T-cell (primary cell): ENCODE measurements around the gene LRIT3. TPM values are rescaled to one million over a fixed set of nuclear protein-coding genes. Genes with fewer than 3 reads are reported as not detected.

ENCODE experiments used
- ATAC-seq, 4 experiments: fragments of 200-7000 bp in 3 of 4; fragments of 150-1000 bp in 1 of 4; cut with Tn5 transposase; replicated peaks in 1 of 4; 1 replicate in 3 of 4; 2 replicates in 1 of 4; pipeline ENCODE4 v1.10.0; 2021; ENCODE audit warnings: moderate library complexity in 3 of 4, mild to moderate bottlenecking in 2 of 4, moderate number of reproducible peaks in 1 of 4
- CTCF ChIA-PET, 2 donors: fragments of 300-600 bp; sonication (Branson Sonifier 250); formaldehyde crosslinking; loops; one replicate each; lab custom pipeline; 2022; ENCODE audit warnings: antibody characterized with exemption in 2 of 2; lab: Charles Lee
- POLR2A ChIA-PET, 2 donors: fragments of 300-600 bp; sonication (Branson Sonifier 250); formaldehyde crosslinking; loops; one replicate each; lab custom pipeline; 2022; ENCODE audit warnings: antibody characterized with exemption in 2 of 2; lab: Charles Lee
- DNase-seq, 35 experiments: peaks; one replicate each; pipeline versions ENCODE4 v3.0.0 to v3.0.0-alpha.2; 2013 to 2023
- H3K27ac ChIP-seq: one replicate; pipeline ENCODE4 v1.5.1; 2013; ENCODE audit warnings: low read length
- H3K27me3 ChIP-seq, 2 experiments: replicated peaks in 1 of 2; 1 replicate in 1 of 2; 2 replicates in 1 of 2; pipeline versions ENCODE4 v1.6.1 to v1.7.0; 2013; ENCODE audit warnings: low read length in 1 of 2, mixed read lengths in 1 of 2; ENCODE audit not compliant: control insufficient read depth in 2 of 2, insufficient read depth in 2 of 2; ENCODE audit errors: extremely low read depth in 1 of 2
- H3K36me3 ChIP-seq, 2 donors: 1 replicate in 1 of 2; 2 replicates in 1 of 2; pipeline versions ENCODE4 v1.6.1 to v1.7.0; 2013; ENCODE audit warnings: low read length in 1 of 2; ENCODE audit not compliant: control insufficient read depth in 2 of 2, insufficient read depth in 1 of 2; ENCODE audit errors: extremely low read depth in 1 of 2
- H3K4me1 ChIP-seq, 2 experiments: 1 replicate in 1 of 2; 2 replicates in 1 of 2; pipeline versions ENCODE4 v1.6.1 to v1.7.0; 2013; ENCODE audit warnings: low read length in 2 of 2, mixed read lengths in 1 of 2; ENCODE audit not compliant: insufficient read depth in 2 of 2, control insufficient read depth in 1 of 2; ENCODE audit errors: extremely low read depth in 1 of 2
- H3K4me3 ChIP-seq, 2 donors: 1 replicate in 1 of 2; 2 replicates in 1 of 2; pipeline versions ENCODE4 v1.5.1 to v1.7.0; 2013; ENCODE audit warnings: mild to moderate bottlenecking in 2 of 2, low read length in 1 of 2, moderate library complexity in 1 of 2; ENCODE audit not compliant: control insufficient read depth in 1 of 2; ENCODE audit errors: extremely low read depth in 1 of 2
- H3K9me3 ChIP-seq: 2 replicates; pipeline ENCODE4 v1.7.0; 2013
- H3K27ac Mint-ChIP-seq, 2 donors: one replicate each; pipeline ENCODE4 v1.8.0; 2020 to 2021; ENCODE audit warnings: mild to moderate bottlenecking in 2 of 2, mixed read lengths in 2 of 2
- H3K27me3 Mint-ChIP-seq, 2 donors: one replicate each; pipeline ENCODE4 v1.8.0; 2021 to 2022; ENCODE audit warnings: mixed read lengths in 2 of 2
- H3K36me3 Mint-ChIP-seq: one replicate; pipeline ENCODE4 v1.8.0; 2021; ENCODE audit warnings: mixed read lengths
- H3K4me1 Mint-ChIP-seq, 3 donors: one replicate each; pipeline ENCODE4 v1.8.0; 2020 to 2022; ENCODE audit warnings: mixed read lengths in 3 of 3, mild to moderate bottlenecking in 1 of 3
- H3K4me3 Mint-ChIP-seq, 3 donors: one replicate each; pipeline ENCODE4 v1.8.0; 2020 to 2022; ENCODE audit warnings: mild to moderate bottlenecking in 3 of 3, mixed read lengths in 3 of 3, moderate library complexity in 3 of 3
- H3K9me3 Mint-ChIP-seq, 3 donors: one replicate each; pipeline ENCODE4 v1.8.0; 2020 to 2022; ENCODE audit warnings: mixed read lengths in 3 of 3
- WGBS: methylation state at CpG from one replicate; pipeline ENCODE4 v1.1.5; 2013; ENCODE audit warnings: missing lambda C conversion rate; ENCODE audit not compliant: insufficient coverage; 5-methylcytosine and 5-hydroxymethylcytosine counted together
- total RNA-seq, 35 experiments: library from RNA in 6 of 35; stranded (reverse) in 6 of 35; fragments of 120-200 nt in 1 of 35; gene quantifications; one replicate each; pipeline versions ENCODE4 v1.2.1 to v1.2.4 and lab custom pipeline; 2013 to 2026

The LRIT3 gene
- total RNA-seq, 5 donors from 2014 or later (not counting 1 experiment from before 2014, with no cell fraction given) = 0.12 to 0.41 (median 0.26) TPM

GRCh38 chr4:109861271-109861670 is 13.4 kb downstream of the LRIT3 start:
- no peak for ATAC-seq
- no peak overlapping the region for H3K27ac Mint-ChIP-seq
- H3K9me3 ChIP-seq = no peaks in the 10 kb centered on the region

GRCh38 chr4:109861916-109862511 is 14.1 kb downstream of the LRIT3 start:
- no peaks in the 10 kb centered on the region for H3K4me1 ChIP-seq
- Mint-ChIP-seq H3K27ac (no peak overlapping the region), H3K9me3 (peaks cover 6 to 21% (median 17%) of the 10 kb centered on the region in 3 donors), H3K4me1 (no peaks in the 10 kb centered on the region), H3K4me3 (no peak overlapping the region), H3K36me3 (peaks cover 22% of the 10 kb centered on the region), H3K27me3 (no peaks in the 10 kb centered on the region)
- H3K36me3 ChIP-seq = no peaks in the 10 kb centered on the region
- H3K9me3 ChIP-seq = no peaks in the 10 kb centered on the region
- POLR2A ChIA-PET = no interaction called here
- no peaks in the 10 kb centered on the region for H3K27me3 ChIP-seq
- no peak for DNase-seq
- 100% methylated on average over 1 of the region's 3 CpGs for WGBS
- ATAC-seq = no peak
- CTCF ChIA-PET = no interaction called here
- H3K4me3 ChIP-seq = no peak overlapping the region
- H3K27ac ChIP-seq = no peak overlapping the region

More at GRCh38 chr4:109861271-109861670, 13.4 kb downstream of the LRIT3 start:
- H3K9me3 Mint-ChIP-seq = peaks cover 6 to 21% (median 17%) of the 10 kb centered on the region in 3 donors
- CTCF ChIA-PET = interaction anchor here in 1 of 2 donors (0.6 kb wide), 1 partner anchor 619 kb away, joined by 3 read pairs; no protein-coding TSS in a partner anchor
- H3K36me3 Mint-ChIP-seq = peaks cover 26% of the 10 kb centered on the region
- Histone ChIP-seq H3K4me1 (no peaks in the 10 kb centered on the region), H3K27me3 (no peaks in the 10 kb centered on the region), H3K36me3 (no peaks in the 10 kb centered on the region), H3K27ac (no peak overlapping the region), H3K4me3 (no peak overlapping the region)
- no peaks in the 10 kb centered on the region for H3K4me1 Mint-ChIP-seq
- POLR2A ChIA-PET = no interaction called here
- DNase-seq = no peak
- WGBS = no CpG with 5 or more reads among the region's 2 CpGs
- no peak overlapping the region for H3K4me3 Mint-ChIP-seq
- no peaks in the 10 kb centered on the region for H3K27me3 Mint-ChIP-seq

- no peak overlapping the region for H3K27ac Mint-ChIP-seq
- Histone ChIP-seq H3K27me3 (no peaks in the 10 kb centered on the region), H3K4me1 (no peaks in the 10 kb centered on the region), H3K36me3 (no peaks in the 10 kb centered on the region), H3K9me3 (no peaks in the 10 kb centered on the region), H3K27ac (no peak overlapping the region), H3K4me3 (no peak overlapping the region)
- DNase-seq (no peak), ATAC-seq (no peak)
- H3K9me3 Mint-ChIP-seq = peaks cover 0 to 12% (median 12%) of the 10 kb centered on the region in 3 donors
- CTCF ChIA-PET = no interaction called here
- no peaks in the 10 kb centered on the region for H3K4me1 Mint-ChIP-seq
- no peaks in the 10 kb centered on the region for H3K27me3 Mint-ChIP-seq
- H3K36me3 Mint-ChIP-seq = peaks cover 16% of the 10 kb centered on the region
- no peak overlapping the region for H3K4me3 Mint-ChIP-seq
- POLR2A ChIA-PET = no interaction called here
Observed at GRCh38 chr4:109864134-109864533, 16.2 kb downstream of the LRIT3 start.

DNA sequence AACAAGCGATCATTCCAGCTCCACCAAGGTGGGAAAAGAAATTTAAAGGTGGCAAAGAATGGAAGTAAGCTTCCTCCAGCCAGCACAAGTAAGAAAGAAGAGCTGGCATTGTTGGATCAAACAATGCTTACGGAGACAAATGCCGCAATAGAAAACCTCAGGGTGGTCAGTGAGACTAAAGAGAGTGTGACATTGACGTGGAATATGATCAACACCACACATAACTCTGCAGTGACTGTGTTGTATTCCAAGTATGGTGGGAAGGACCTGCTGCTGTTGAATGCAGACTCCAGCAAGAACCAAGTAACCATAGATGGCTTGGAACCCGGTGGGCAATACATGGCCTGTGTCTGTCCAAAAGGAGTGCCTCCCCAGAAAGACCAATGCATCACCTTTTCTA is 22.2 kb downstream of the LRIT3 start:
- Histone ChIP-seq H3K4me3 (no peak overlapping the region), H3K27me3 (no peaks in the 10 kb centered on the region), H3K9me3 (no peaks in the 10 kb centered on the region), H3K27ac (no peak overlapping the region), H3K36me3 (no peaks in the 10 kb centered on the region), H3K4me1 (no peaks in the 10 kb centered on the region)
- DNase-seq (no peak), ATAC-seq (no peak)
- ChIA-PET CTCF (no interaction called here), POLR2A (no interaction called here)
- peaks cover 18% of the 10 kb centered on the region for H3K36me3 Mint-ChIP-seq
- WGBS = no CpG with 5 or more reads among the region's 5 CpGs
- no peaks in the 10 kb centered on the region for H3K4me1 Mint-ChIP-seq
- H3K9me3 Mint-ChIP-seq = no peaks in the 10 kb centered on the region
- no peak overlapping the region for H3K4me3 Mint-ChIP-seq
- H3K27ac Mint-ChIP-seq = no peak overlapping the region
- H3K27me3 Mint-ChIP-seq = no peaks in the 10 kb centered on the region

DNA sequence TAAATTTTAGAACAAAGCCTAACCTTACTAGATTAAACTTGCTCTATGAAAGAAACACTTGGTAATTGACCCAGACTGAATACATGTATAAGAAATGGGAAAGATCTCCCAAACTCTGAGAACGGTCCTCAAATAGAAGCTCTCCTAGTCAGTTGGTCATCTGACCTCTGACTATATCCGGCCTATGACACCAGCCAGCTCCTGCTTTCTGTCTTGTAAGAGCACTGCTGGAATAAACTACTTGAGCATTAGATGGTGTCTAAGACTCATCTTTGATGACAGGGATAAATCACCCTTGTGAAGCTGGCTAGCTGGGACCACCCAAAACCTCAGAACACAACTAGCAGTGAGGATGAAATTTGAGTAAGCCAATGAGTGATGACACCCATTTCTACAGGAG is 24.2 kb downstream of the LRIT3 start:
- H3K27ac ChIP-seq = no peak overlapping the region
- Mint-ChIP-seq H3K4me1 (no peaks in the 10 kb centered on the region), H3K36me3 (peaks cover 18% of the 10 kb centered on the region), H3K9me3 (no peaks in the 10 kb centered on the region), H3K4me3 (no peak overlapping the region), H3K27me3 (peaks cover 4 to 5% of the 10 kb centered on the region in 2 donors), H3K27ac (no peak overlapping the region)
- no CpG with 5 or more reads among the region's 2 CpGs for WGBS
- H3K9me3 ChIP-seq = no peaks in the 10 kb centered on the region
- H3K27me3 ChIP-seq = no peaks in the 10 kb centered on the region
- POLR2A ChIA-PET = no interaction called here
- DNase-seq = no peak
- no peaks in the 10 kb centered on the region for H3K36me3 ChIP-seq
- CTCF ChIA-PET = no interaction called here
- no peak for ATAC-seq
- no peaks in the 10 kb centered on the region for H3K4me1 ChIP-seq
- no peak overlapping the region for H3K4me3 ChIP-seq

- no peak for ATAC-seq
- Histone ChIP-seq H3K4me1 (no peaks in the 10 kb centered on the region), H3K36me3 (no peaks in the 10 kb centered on the region), H3K27ac (no peak overlapping the region), H3K4me3 (no peak overlapping the region), H3K27me3 (no peaks in the 10 kb centered on the region), H3K9me3 (no peaks in the 10 kb centered on the region)
- H3K9me3 Mint-ChIP-seq = no peaks in the 10 kb centered on the region
- 86% methylated on average over 4 of the region's 6 CpGs for WGBS
- H3K27me3 Mint-ChIP-seq = peaks cover 5 to 7% of the 10 kb centered on the region in 2 donors
- CTCF ChIA-PET = no interaction called here
- no peak overlapping the region for H3K27ac Mint-ChIP-seq
- POLR2A ChIA-PET = no interaction called here
- peaks cover 12% of the 10 kb centered on the region for H3K36me3 Mint-ChIP-seq
- DNase-seq = no peak
- no peak overlapping the region for H3K4me3 Mint-ChIP-seq
- H3K4me1 Mint-ChIP-seq = no peaks in the 10 kb centered on the region
Observed at GRCh38 chr4:109872950-109873656, 25.2 kb downstream of the LRIT3 start.
